Stimulated activated CD4-positive, alpha-beta T cell treated with anti-CD3 and anti-CD28 coated beads, Interleukin-4, amount 100 ng/mL, for 4 hours (primary cell): ENCODE measurements around the gene YY1.
"Not testable (repeated sequence)": the region's sequence is repeated elsewhere in the genome, so short reads cannot be mapped to it uniquely, and the experiment has no call there.

Experiments used
- DNase-seq, 2 experiments: peaks; one replicate each; pipeline ENCODE4 v3.0.0-alpha.2; 2020

YY1 gene

GRCh38 chr14:100238419-100239210 lies at the start of gene YY1:
Gene YY1, plus strand, starts transcription at chr14:100239144. Its CDS starts 101 bp downstream, at chr14:100239245.
- peak; percentile 99 to 100 for DNase-seq

GRCh38 chr14:100190126-100190525 lies 48.8 kb upstream of the YY1 start:
- DNase-seq, result no peak

GRCh38 chr14:100191584-100192249 lies 47.2 kb upstream of the YY1 start:
- no peak for DNase-seq

- no peak for DNase-seq
Observed at GRCh38 chr14:100192250-100192671, 46.7 kb upstream of the YY1 start.

GRCh38 chr14:100192672-100193416 lies 46.1 kb upstream of the YY1 start:
- peak; percentile 99 to 100 for DNase-seq

- no peak for DNase-seq
Observed at GRCh38 chr14:100193417-100194357, 45.3 kb upstream of the YY1 start.

GRCh38 chr14:100199240-100199860 lies 39.6 kb upstream of the YY1 start:
- no peak for DNase-seq

GRCh38 chr14:100200311-100200710 lies 38.6 kb upstream of the YY1 start:
- no peak for DNase-seq

GRCh38 chr14:100201701-100202100 lies 37.2 kb upstream of the YY1 start:
- no peak for DNase-seq

GRCh38 chr14:100202712-100203111 lies 36.2 kb upstream of the YY1 start:
- DNase-seq, result no peak

- no peak for DNase-seq
Observed at GRCh38 chr14:100203146-100203545, 35.8 kb upstream of the YY1 start.

GRCh38 chr14:100203962-100204834 lies 34.7 kb upstream of the YY1 start:
- DNase-seq, result no peak

GRCh38 chr14:100204835-100205167 lies 34.1 kb upstream of the YY1 start:
- DNase-seq, result not testable (repeated sequence)

GRCh38 chr14:100207588-100207987 lies 31.4 kb upstream of the YY1 start:
- DNase-seq, result not testable (repeated sequence)

- not testable (repeated sequence) for DNase-seq
Observed at GRCh38 chr14:100208136-100208535, 30.8 kb upstream of the YY1 start.

- DNase-seq, result no peak
Observed at GRCh38 chr14:100211366-100211765, 27.6 kb upstream of the YY1 start.

- DNase-seq, result no peak
Observed at GRCh38 chr14:100211893-100212292, 27.1 kb upstream of the YY1 start.

- no peak for DNase-seq
Observed at GRCh38 chr14:100212476-100213333, 26.2 kb upstream of the YY1 start.

- no peak for DNase-seq
Observed at GRCh38 chr14:100213587-100213955, 25.4 kb upstream of the YY1 start.
